ENCODE measurements around the gene H1-8.
A peak's percentile ranks its signal among the peaks of the same experiment; 100 is the strongest.

Gene H1-8

DNA sequence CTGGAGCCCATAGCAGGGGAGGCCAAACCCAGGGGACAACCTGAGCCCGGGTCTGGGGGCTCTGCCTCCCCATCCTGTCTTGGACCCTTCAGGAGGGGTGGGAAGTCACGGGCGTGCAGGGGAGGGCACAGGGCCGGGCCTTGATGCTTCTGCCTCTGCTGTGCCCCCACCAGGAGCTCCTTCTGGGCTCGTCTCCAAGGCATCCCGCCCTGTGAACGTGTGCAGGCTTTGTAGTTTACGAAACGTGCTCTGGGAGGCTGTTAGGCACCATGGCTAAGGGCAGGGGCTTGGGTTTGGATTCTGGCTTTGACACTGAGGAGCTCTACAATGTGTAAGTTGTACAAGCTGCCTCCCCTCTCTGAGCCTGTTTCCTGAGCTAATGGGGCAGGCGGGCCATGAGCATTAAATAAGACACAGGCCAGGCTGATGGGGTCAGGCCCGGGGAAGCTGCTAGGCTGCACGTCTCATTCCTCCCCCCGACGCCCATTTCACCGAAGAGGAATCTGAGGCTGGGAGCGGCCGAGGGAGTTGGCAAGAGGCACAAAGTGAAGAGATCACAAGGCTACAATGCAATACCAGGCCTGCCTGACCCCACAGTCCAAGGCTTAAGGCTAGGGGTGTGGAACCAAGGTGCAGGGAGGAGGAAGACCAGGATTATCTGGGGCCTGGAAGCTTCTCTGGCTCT, 43.9 kb downstream of the H1-8 start:
- Mint-ChIP-seq H3K4me1 (ENCODE audit: low read depth) (no peaks in the 10 kb centered on the region), H3K4me3 (no peak overlapping the region), H3K36me3 (ENCODE audit: low read depth) (no peaks in the 10 kb centered on the region), H3K27me3 (ENCODE audit: low read depth) (peaks cover 14% of the 10 kb centered on the region), H3K9me3 (no peaks in the 10 kb centered on the region), H3K27ac (no peak overlapping the region)
- DNase-seq (ENCODE audit: low spot score) = no peak

GRCh38 chr3:129587566-129588210, 44.7 kb downstream of the H1-8 start:
- H3K27ac Mint-ChIP-seq = no peak overlapping the region
- DNase-seq (ENCODE audit: low spot score) = no peak
- peaks cover 17% of the 10 kb centered on the region for H3K27me3 Mint-ChIP-seq (ENCODE audit: low read depth)
- no peak overlapping the region for H3K4me3 Mint-ChIP-seq
- no peaks in the 10 kb centered on the region for H3K9me3 Mint-ChIP-seq
- no peaks in the 10 kb centered on the region for H3K4me1 Mint-ChIP-seq (ENCODE audit: low read depth)
- no peaks in the 10 kb centered on the region for H3K36me3 Mint-ChIP-seq (ENCODE audit: low read depth)

DNA sequence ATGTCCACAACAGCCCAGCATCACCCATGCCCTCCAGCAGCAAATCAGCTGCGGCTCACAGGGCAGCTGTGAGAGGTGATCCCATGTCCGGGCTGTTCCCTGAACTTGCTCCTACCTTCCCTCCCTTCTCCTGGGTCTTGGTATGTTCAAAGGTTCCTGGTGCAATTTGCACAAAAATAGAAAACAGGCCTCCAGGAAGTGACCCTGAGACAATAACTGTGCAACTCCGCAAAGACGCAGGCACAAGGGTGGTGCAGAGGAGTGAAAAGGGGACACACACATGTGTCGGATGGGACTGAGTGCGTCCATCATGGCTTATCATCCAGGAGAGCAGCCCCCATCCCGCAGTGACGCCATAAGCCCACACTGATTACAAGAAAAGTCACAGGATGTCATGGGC, 47.2 kb downstream of the H1-8 start:
- no peaks in the 10 kb centered on the region for H3K9me3 Mint-ChIP-seq
- no peaks in the 10 kb centered on the region for H3K36me3 Mint-ChIP-seq (ENCODE audit: low read depth)
- peaks cover 13% of the 10 kb centered on the region for H3K4me1 Mint-ChIP-seq (ENCODE audit: low read depth)
- H3K27me3 Mint-ChIP-seq (ENCODE audit: low read depth) = peaks cover 40% of the 10 kb centered on the region
- no peak for DNase-seq (ENCODE audit: low spot score)
- no peak overlapping the region for H3K4me3 Mint-ChIP-seq
- H3K27ac Mint-ChIP-seq = no peak overlapping the region

GRCh38 chr3:129591932-129592331, 49.0 kb downstream of the H1-8 start:
- Mint-ChIP-seq H3K36me3 (ENCODE audit: low read depth) (no peaks in the 10 kb centered on the region), H3K4me3 (no peak overlapping the region), H3K27ac (no peak overlapping the region), H3K27me3 (ENCODE audit: low read depth) (peaks cover 47% of the 10 kb centered on the region), H3K4me1 (ENCODE audit: low read depth) (peaks cover 13% of the 10 kb centered on the region), H3K9me3 (no peaks in the 10 kb centered on the region)
- no peak for DNase-seq (ENCODE audit: low spot score)

GRCh38 chr3:129592381-129593131, 49.6 kb downstream of the H1-8 start:
- Mint-ChIP-seq H3K27ac (no peak overlapping the region), H3K4me3 (no peak overlapping the region), H3K27me3 (ENCODE audit: low read depth) (peaks cover 47% of the 10 kb centered on the region), H3K4me1 (ENCODE audit: low read depth) (peaks cover 13% of the 10 kb centered on the region), H3K36me3 (ENCODE audit: low read depth) (no peaks in the 10 kb centered on the region), H3K9me3 (no peaks in the 10 kb centered on the region)
- no peak for DNase-seq (ENCODE audit: low spot score)

DNA sequence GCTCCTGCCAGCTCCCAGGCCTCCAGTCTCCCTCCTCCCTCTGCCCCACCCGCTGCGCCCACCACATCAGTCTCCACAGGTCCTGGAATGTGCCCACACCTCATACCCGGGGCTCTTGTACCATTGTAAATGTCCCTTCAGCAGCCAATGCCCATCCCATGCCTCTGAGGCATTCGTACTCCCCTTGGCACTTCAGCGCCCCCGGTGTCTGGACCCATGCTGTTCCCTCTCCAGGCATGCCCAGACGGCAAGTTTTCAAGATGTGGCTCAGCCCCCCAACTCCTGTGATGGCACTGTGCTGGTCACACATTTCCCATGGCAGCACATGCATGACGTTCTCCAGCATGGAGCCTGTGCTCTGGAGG, 50.2 kb downstream of the H1-8 start:
- Mint-ChIP-seq H3K27me3 (ENCODE audit: low read depth) (peaks cover 50% of the 10 kb centered on the region), H3K9me3 (no peaks in the 10 kb centered on the region), H3K27ac (no peak overlapping the region), H3K4me3 (no peak overlapping the region), H3K36me3 (ENCODE audit: low read depth) (no peaks in the 10 kb centered on the region), H3K4me1 (ENCODE audit: low read depth) (peaks cover 13% of the 10 kb centered on the region)
- DNase-seq (ENCODE audit: low spot score) = no peak

DNA sequence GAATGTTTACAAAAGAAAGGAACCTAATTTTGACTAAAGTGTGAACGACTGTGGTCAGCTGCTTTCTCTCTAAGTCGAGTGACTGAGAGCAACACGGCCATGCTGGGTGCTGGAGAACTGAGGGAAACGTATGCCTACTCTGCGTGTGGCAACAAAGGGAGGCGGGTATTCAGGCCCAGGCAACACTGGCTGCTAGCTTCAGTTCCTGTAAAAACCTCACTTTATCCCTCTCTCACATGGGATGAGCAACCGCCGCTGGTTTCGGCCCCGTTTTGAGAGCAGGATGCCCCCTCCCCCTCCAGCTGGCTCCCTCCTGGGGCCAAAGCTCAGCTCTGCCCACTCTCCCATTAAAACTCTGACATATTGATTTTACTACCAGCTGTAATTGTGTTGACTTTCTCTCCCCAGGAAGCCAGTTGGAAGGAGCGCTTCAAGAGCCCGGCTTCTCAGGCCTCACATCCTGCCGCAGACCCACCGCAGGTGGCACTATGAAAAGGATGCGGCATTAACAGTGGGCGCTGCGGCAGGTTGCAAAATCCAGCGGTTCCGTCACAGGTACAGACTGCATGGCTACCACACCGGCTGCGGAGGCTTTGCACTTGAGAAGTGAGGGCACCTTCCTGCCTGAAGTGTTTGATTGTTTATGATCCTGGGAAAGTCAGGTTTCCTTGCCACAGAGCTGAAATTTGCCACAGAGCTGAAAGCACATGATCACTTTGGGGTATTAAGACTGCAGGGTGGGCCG, 50.8 kb downstream of the H1-8 start:
- no peaks in the 10 kb centered on the region for H3K9me3 Mint-ChIP-seq
- peak; percentile 61 for DNase-seq (ENCODE audit: low spot score)
- peaks cover 52% of the 10 kb centered on the region for H3K27me3 Mint-ChIP-seq (ENCODE audit: low read depth)
- H3K4me3 Mint-ChIP-seq = peak overlapping the region; percentile 68
- H3K4me1 Mint-ChIP-seq (ENCODE audit: low read depth) = peaks cover 15% of the 10 kb centered on the region
- no peaks in the 10 kb centered on the region for H3K36me3 Mint-ChIP-seq (ENCODE audit: low read depth)
- H3K27ac Mint-ChIP-seq = no peak overlapping the region

DNA sequence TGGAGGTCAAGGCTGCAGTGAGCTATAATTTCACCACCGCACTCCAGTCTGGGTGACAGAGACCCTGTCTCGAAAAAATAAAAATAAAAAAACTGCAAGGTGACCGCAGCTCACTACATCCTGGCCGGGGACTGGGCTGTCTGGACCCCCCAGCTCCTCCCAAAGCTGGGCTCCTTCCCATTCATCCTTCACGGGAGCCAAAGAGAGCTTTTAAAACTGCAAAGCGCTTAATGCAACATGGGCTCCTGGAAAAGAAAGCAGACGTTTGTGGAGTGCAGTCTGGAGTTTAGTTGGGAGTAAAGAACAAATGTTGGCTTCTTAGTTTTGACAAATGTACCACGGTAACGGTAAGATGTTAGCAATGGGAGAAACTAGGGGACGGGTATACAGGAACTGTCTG, 51.4 kb downstream of the H1-8 start:
- peaks cover 15% of the 10 kb centered on the region for H3K4me1 Mint-ChIP-seq (ENCODE audit: low read depth)
- no peaks in the 10 kb centered on the region for H3K36me3 Mint-ChIP-seq (ENCODE audit: low read depth)
- H3K27ac Mint-ChIP-seq = no peak overlapping the region
- peaks cover 55% of the 10 kb centered on the region for H3K27me3 Mint-ChIP-seq (ENCODE audit: low read depth)
- no peak overlapping the region for H3K4me3 Mint-ChIP-seq
- no peak for DNase-seq (ENCODE audit: low spot score)
- no peaks in the 10 kb centered on the region for H3K9me3 Mint-ChIP-seq

DNA sequence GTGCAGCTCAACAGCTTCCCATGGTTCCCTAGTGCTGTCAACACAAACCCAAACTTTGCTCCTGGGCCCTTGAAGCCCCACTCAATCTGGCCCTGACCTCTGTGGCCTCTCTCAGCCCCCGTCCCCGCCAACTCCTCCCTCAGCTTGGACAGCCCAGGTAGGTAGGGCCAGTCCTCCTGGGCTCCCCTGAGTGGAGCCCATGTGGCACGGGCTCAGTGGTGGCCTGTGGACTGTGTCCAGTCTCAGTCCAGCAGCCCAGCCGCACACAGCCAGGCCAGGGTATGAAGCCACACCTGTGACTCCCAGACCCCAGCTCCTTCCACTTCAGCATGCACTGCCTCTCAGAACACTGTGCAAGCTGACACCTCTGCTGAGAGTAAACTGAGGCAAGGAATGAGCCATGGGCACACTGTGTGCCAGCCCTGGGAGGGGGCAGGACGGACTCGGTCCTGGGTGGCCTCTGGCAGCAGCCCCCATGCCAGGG, 52.0 kb downstream of the H1-8 start:
- Mint-ChIP-seq H3K4me1 (ENCODE audit: low read depth) (peaks cover 15% of the 10 kb centered on the region), H3K27me3 (ENCODE audit: low read depth) (peaks cover 58% of the 10 kb centered on the region), H3K27ac (no peak overlapping the region), H3K4me3 (no peak overlapping the region), H3K9me3 (no peaks in the 10 kb centered on the region), H3K36me3 (ENCODE audit: low read depth) (no peaks in the 10 kb centered on the region)
- DNase-seq (ENCODE audit: low spot score) = no peak

GRCh38 chr3:129595544-129596193, 52.7 kb downstream of the H1-8 start:
- Mint-ChIP-seq H3K4me1 (ENCODE audit: low read depth) (peaks cover 15% of the 10 kb centered on the region), H3K27ac (no peak overlapping the region), H3K36me3 (ENCODE audit: low read depth) (no peaks in the 10 kb centered on the region), H3K27me3 (ENCODE audit: low read depth) (peaks cover 56% of the 10 kb centered on the region), H3K4me3 (no peak overlapping the region), H3K9me3 (no peaks in the 10 kb centered on the region)
- no peak for DNase-seq (ENCODE audit: low spot score)

- DNase-seq (ENCODE audit: low spot score) = no peak
- Mint-ChIP-seq H3K9me3 (no peaks in the 10 kb centered on the region), H3K27me3 (ENCODE audit: low read depth) (peaks cover 54% of the 10 kb centered on the region), H3K27ac (no peak overlapping the region), H3K4me1 (ENCODE audit: low read depth) (peaks cover 15% of the 10 kb centered on the region), H3K4me3 (no peak overlapping the region), H3K36me3 (ENCODE audit: low read depth) (no peaks in the 10 kb centered on the region)
Observed at GRCh38 chr3:129596194-129597086, 53.5 kb downstream of the H1-8 start.

GRCh38 chr3:129597087-129597999, 54.4 kb downstream of the H1-8 start:
- no peak overlapping the region for H3K27ac Mint-ChIP-seq
- DNase-seq (ENCODE audit: low spot score) = no peak
- H3K4me3 Mint-ChIP-seq = no peak overlapping the region

More at GRCh38 chr3:129597087-129597999, 54.4 kb downstream of the H1-8 start:
- Mint-ChIP-seq H3K4me1 (ENCODE audit: low read depth) (peaks cover 15% of the 10 kb centered on the region), H3K27me3 (ENCODE audit: low read depth) (peaks cover 51% of the 10 kb centered on the region), H3K9me3 (no peaks in the 10 kb centered on the region), H3K36me3 (ENCODE audit: low read depth) (no peaks in the 10 kb centered on the region)

Data from T-helper 2 cell treated with Interferon-gamma antibody and Interleukin-4, amounts not matched to agents 5 μg/mL and 100 μg/mL, for 36 hours (primary cell).